Measurements from ENCODE around the gene ACP4. TPM values are rescaled to one million over a fixed set of nuclear protein-coding genes. Genes with fewer than 3 reads are reported as not detected.
"Not testable (repeated sequence)": the region's sequence is repeated elsewhere in the genome, so short reads cannot be mapped to it uniquely, and the experiment has no call there.

ACP4 gene
- not detected in 2 replicates for total RNA-seq
- not detected for polyA plus RNA-seq (2012)

DNA sequence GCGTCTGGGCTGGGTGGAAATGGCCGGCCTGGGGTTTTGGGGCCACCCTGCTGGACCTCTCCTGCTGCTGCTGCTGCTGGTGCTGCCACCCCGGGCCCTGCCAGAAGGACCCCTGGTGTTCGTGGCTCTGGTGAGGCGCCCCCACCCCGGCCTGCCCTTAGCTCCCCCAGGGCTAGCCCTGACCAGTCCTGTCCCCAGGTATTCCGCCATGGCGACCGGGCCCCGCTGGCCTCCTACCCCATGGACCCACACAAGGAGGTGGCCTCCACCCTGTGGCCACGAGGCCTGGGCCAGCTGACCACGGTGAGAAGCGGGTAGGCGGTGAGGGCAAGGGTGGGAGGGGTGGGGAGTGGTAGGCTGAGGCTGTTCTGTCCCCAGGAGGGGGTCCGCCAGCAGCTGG, at the start of gene ACP4:
ACP4 (plus strand) TSS at position 20 of the 400 bp plus-strand sequence; CDS start at position 20, 0 bp downstream.
- DNase-seq (ENCODE audit: low read depth), result no peak

DNA sequence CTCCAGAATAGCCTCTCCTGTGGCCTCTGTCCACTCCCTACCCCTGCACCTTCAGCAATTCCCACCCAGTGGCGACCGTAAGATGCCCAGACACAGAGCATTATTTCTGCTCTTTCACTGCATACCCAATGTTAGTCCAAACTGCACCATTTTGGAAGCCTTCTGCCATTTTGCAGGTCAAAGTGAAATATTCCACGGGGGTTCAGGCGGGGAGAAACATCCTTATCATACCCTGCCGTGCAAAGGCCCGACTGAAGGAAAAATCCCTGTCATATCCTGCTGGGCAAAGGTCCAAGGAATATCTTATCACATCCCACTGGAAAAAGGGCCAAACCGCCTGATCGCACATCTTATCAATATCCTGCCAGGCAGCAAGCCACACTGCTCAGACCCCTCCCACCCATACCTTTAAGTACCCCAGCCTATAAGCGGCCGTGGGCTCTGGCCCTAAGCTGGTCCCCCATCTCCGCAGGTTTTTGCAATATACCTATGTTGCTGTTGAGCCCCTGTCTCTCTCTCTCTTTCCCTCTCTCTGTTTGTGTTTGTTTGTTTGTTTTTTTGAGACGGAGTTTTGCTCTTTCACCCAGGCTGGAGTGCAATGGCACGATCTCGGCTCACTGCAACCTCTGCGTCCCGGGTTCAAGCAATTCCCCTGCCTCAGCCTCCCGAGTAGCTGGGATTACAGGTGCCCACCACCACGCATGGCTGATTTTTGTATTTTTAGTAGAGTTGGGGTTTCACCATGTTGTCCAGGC, 48.9 kb upstream of the ACP4 start:
- DNase-seq (ENCODE audit: low read depth), result no peak

GRCh38 chr19:50743537-50743936, 46.7 kb upstream of the ACP4 start:
- DNase-seq (ENCODE audit: low read depth), result no peak

GRCh38 chr19:50745221-50745620, 45.0 kb upstream of the ACP4 start:
- no peak for DNase-seq (ENCODE audit: low read depth)

- not testable (repeated sequence) for DNase-seq (ENCODE audit: low read depth)
Observed at GRCh38 chr19:50747141-50747540, 43.1 kb upstream of the ACP4 start.

GRCh38 chr19:50749490-50749889, 40.7 kb upstream of the ACP4 start:
- DNase-seq (ENCODE audit: low read depth), result no peak

DNA sequence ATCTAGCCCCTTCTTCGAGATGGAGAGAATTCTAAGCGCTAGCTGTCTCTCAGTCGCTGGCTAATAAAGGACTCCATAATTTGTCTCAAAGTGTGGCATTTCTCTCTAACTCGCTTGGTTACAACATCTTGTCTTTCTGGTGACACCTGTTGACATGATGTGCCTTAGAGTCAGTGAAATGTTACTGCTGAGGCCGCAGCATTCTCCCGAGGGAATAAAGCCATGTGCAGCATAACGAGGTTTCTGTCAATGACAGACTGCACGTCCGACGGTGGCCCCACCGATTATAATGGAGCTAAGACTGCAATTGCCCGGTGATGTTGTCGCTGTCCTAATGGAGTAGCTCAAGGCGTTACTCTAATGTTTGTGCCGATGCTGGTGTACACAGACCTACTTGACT, 40.2 kb upstream of the ACP4 start:
- peak; percentile 6 for DNase-seq (ENCODE audit: low read depth)

DNA sequence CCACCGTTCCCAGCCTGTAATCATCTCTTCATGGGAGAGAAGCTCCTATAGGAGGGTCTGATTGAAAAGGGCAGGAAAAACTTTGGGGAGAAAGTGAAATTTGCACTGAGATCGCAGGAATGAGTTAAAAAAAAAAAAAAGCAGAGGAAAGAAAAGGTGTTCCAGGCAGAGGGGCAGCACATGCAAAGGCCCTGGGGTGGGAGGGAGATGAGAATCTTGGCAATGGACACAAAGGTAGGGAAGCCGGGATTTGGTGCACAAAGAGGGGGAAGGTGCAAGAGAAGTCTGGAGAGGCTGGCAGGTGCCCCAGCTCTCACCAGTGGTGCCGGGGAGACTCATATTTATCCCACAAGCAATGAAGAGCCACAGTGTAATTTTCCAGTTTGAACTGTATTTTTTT, 36.3 kb upstream of the ACP4 start:
- no peak for DNase-seq (ENCODE audit: low read depth)

- not testable (repeated sequence) for DNase-seq (ENCODE audit: low read depth)
Observed at GRCh38 chr19:50756244-50756643, 34.0 kb upstream of the ACP4 start.

DNA sequence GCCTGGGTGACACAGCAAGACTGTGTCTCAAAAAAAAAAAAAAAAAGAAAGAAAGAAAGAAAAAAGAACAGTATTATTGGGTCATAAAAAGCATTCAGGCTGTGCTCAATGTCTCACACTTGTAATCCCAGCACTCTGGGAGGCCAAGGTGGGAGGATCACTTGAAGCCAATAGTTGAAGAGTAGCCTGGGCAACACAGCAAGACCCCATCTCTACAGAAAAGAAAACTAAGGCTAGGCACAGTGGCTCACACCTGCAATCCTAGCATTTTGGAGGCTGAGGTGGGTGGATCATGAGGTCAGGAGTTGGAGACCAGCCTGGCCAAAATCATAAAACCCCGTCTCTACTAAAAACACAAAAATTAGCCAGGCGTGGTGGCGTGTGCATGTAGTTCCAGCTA, 32.6 kb upstream of the ACP4 start:
- not testable (repeated sequence) for DNase-seq (ENCODE audit: low read depth)

DNA sequence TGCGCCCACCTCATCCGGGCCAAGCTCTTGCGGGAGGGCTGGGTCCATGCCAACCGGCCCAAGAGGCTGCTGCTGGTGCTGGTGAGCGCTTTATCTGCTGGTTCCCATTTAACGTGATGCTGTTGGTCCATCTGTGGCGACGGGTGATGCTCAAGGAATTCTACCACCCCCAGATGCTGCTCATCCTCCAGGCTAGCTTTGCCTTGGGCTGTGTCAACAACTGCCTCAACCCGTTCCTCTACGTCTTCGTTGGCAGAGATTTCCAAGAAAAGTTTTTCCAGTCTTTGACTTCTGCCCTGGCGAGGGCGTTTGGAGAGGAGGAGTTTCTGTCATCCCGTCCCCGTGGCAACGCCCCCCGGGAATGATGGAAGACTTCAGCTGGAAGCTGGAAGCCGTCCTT, 31.1 kb upstream of the ACP4 start:
- not testable (repeated sequence) for DNase-seq (ENCODE audit: low read depth)

GRCh38 chr19:50759886-50760285, 30.3 kb upstream of the ACP4 start:
- DNase-seq (ENCODE audit: low read depth), result no peak

GRCh38 chr19:50761501-50761900, 28.7 kb upstream of the ACP4 start:
- DNase-seq (ENCODE audit: low read depth), result not testable (repeated sequence)

DNA sequence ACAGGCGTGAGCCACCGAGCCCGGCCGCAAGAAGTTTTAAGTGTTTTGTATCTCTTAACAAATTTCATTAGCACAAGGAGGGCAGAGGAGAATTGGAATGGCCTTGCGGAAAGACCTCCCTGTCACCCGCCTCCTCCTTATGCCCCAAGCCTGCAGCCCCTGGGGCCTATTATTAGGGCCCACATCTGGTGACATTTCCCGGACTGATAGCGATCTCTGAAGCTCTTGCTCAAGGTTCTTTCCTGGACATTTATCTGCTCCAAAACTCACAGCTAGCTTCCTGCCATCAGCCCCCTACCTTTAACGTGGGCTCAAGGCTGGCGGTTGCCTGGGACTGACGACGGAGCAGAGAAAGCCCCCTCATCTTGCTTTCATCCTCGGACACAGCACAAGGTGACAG, 26.7 kb upstream of the ACP4 start:
- not testable (repeated sequence) for DNase-seq (ENCODE audit: low read depth)

DNA sequence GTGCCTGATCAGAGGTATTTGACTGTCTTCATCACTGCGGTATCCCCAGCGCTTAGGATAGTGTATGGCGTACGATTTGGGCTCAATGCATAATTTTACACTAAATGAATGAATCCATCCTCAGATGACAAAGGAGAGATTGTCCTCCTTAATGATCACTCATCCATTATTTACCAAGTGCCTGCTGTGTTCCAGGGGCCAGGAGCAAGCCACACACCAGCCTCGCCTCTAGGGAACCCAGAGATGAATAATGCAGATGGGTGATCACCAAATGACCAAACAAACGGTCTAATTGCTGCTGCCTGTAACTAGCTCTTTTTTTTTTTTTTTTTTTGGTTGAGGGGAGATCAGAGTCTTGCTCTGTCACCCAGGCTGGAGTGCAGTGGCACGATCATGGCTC, 25.8 kb upstream of the ACP4 start:
- DNase-seq (ENCODE audit: low read depth), result no peak

GRCh38 chr19:50766746-50767145, 23.5 kb upstream of the ACP4 start:
- DNase-seq (ENCODE audit: low read depth), result not testable (repeated sequence)

GRCh38 chr19:50767263-50767662, 23.0 kb upstream of the ACP4 start:
- not testable (repeated sequence) for DNase-seq (ENCODE audit: low read depth)

GRCh38 chr19:50768277-50768676, 21.9 kb upstream of the ACP4 start:
- DNase-seq (ENCODE audit: low read depth), result no peak

GRCh38 chr19:50770164-50770563, 20.1 kb upstream of the ACP4 start, which contains the start of gene GPR32:
Gene GPR32 (plus strand): TSS chr19:50770464. CDS start chr19:50770601, 137 bp downstream.
- DNase-seq (ENCODE audit: low read depth), result not testable (repeated sequence)

DNA sequence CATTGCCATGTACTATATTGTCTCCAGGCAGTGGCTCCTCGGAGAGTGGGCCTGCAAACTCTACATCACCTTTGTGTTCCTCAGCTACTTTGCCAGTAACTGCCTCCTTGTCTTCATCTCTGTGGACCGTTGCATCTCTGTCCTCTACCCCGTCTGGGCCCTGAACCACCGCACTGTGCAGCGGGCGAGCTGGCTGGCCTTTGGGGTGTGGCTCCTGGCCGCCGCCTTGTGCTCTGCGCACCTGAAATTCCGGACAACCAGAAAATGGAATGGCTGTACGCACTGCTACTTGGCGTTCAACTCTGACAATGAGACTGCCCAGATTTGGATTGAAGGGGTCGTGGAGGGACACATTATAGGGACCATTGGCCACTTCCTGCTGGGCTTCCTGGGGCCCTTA, 19.3 kb upstream of the ACP4 start:
- DNase-seq (ENCODE audit: low read depth), result no peak

GRCh38 chr19:50772476-50772875, 17.7 kb upstream of the ACP4 start:
- DNase-seq (ENCODE audit: low read depth), result no peak

GRCh38 chr19:50772912-50773311, 17.3 kb upstream of the ACP4 start:
- not testable (repeated sequence) for DNase-seq (ENCODE audit: low read depth)

DNA sequence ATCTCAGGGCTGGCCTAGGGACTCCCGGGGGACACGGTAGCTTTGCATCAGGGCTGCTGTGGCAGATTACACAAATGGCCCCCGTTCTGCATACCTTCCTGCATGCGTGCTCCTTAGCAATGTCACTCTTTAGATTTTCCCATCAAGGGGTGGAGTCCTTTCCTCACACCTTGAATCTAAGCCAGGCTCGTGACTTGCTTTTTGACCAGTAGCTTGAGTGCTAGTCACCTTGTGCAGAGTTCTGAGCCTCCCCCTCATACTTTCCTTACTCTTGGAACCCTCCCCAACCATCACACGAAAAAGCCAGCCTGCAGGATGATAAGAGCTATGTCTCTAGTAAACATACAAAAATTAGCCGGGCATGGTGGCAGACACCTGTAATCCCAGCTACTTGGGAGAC, 16.8 kb upstream of the ACP4 start:
- DNase-seq (ENCODE audit: low read depth), result not testable (repeated sequence)

Measured in myocyte (in vitro differentiated cells).